GM23338 (cell line): ENCODE data around the gene MBOAT7. TPM values are rescaled to one million over a fixed set of nuclear protein-coding genes. Genes with fewer than 3 reads are reported as not detected.

Experiments used
- ATAC-seq: fragments of 200-7000 bp; cut with Tn5 transposase; 3 replicates; pipeline ENCODE4 v1.9.1; 2020
- DNase-seq: peaks from one replicate; pipeline ENCODE4 v3.0.0-alpha.2; 2015; ENCODE audit warnings: low spot score
- H2AFZ ChIP-seq: fragments of 200-600 bp; sonication (generic); 2 replicates; pipeline ENCODE4 v1.8.0; 2016; ENCODE audit warnings: antibody characterized with exemption, mild to moderate bottlenecking, moderate library complexity
- H3F3A ChIP-seq: fragments of 200-600 bp; sonication (generic); replicated peaks from 2 replicates; pipeline ENCODE4 v1.8.0; 2017; ENCODE audit warnings: antibody characterized with exemption, mixed run types, low read depth
- H3K27ac ChIP-seq: fragments of 200-600 bp; sonication (generic); 2 replicates; pipeline ENCODE4 v1.6.1; 2016; ENCODE audit warnings: low read depth
- H3K27me3 ChIP-seq: fragments of 200-600 bp; sonication (generic); 2 replicates; pipeline ENCODE4 v1.8.0; 2016; ENCODE audit warnings: mild to moderate bottlenecking, mixed run types, moderate library complexity; ENCODE audit not compliant: insufficient read depth
- H3K36me3 ChIP-seq: fragments of 200-600 bp; sonication (generic); 2 replicates; pipeline ENCODE4 v1.8.0; 2016; ENCODE audit warnings: mild to moderate bottlenecking; ENCODE audit not compliant: insufficient read depth
- H3K4me1 ChIP-seq: fragments of 200-600 bp; sonication (generic); 2 replicates; pipeline ENCODE4 v1.8.0; 2016; ENCODE audit warnings: mild to moderate bottlenecking, moderate library complexity; ENCODE audit not compliant: insufficient read depth
- H3K4me2 ChIP-seq: fragments of 200-600 bp; sonication (generic); 2 replicates; pipeline ENCODE4 v1.7.1; 2017; ENCODE audit warnings: mixed run types
- H3K4me3 ChIP-seq: fragments of 200-600 bp; sonication (generic); 2 replicates; pipeline ENCODE4 v1.6.1; 2016; ENCODE audit warnings: mixed run types
- H3K79me2 ChIP-seq: fragments of 200-600 bp; sonication (generic); replicated peaks from 2 replicates; pipeline ENCODE4 v1.8.0; 2017; ENCODE audit warnings: mild to moderate bottlenecking; ENCODE audit not compliant: insufficient read depth
- H3K9me2 ChIP-seq: fragments of 200-600 bp; sonication (generic); 2 replicates; pipeline ENCODE4 v1.8.0; 2017; ENCODE audit not compliant: insufficient read depth
- H4K20me1 ChIP-seq: fragments of 200-600 bp; sonication (generic); replicated peaks from 2 replicates; pipeline ENCODE4 v1.8.0; 2017; ENCODE audit warnings: mild to moderate bottlenecking; ENCODE audit not compliant: insufficient read depth
- H3K27ac Mint-ChIP-seq: 2 replicates; pipeline ENCODE4 v1.8.0; 2020; ENCODE audit warnings: inconsistent platforms, mild to moderate bottlenecking, moderate library complexity, mixed read lengths
- H3K27me3 Mint-ChIP-seq: 3 replicates; pipeline ENCODE4 v1.8.0; 2022; ENCODE audit warnings: low read depth, mild to moderate bottlenecking, moderate library complexity, mixed read lengths, inconsistent platforms; ENCODE audit not compliant: insufficient read depth, poor library complexity
- H3K36me3 Mint-ChIP-seq: 3 replicates; pipeline ENCODE4 v1.8.0; 2021; ENCODE audit warnings: low read depth, mild to moderate bottlenecking, inconsistent platforms, moderate library complexity, mixed read lengths
- H3K4me1 Mint-ChIP-seq: 3 replicates; pipeline ENCODE4 v1.8.0; 2020; ENCODE audit warnings: mild to moderate bottlenecking, inconsistent platforms, mixed read lengths
- H3K4me3 Mint-ChIP-seq: 3 replicates; pipeline ENCODE4 v1.8.0; 2021; ENCODE audit warnings: moderate library complexity, mild to moderate bottlenecking, inconsistent platforms, mixed read lengths
- H3K9me3 Mint-ChIP-seq: 3 replicates; pipeline ENCODE4 v1.8.0; 2020; ENCODE audit warnings: moderate library complexity, mild to moderate bottlenecking, inconsistent platforms, mixed read lengths
- CREB1 ChIP-seq: fragments of 250-450 bp; sonication (Bioruptor Pico); IDR thresholded peaks from 2 replicates; pipeline ENCODE4 v1.5.0; 2020; ENCODE audit warnings: low read depth, mild to moderate bottlenecking, moderate library complexity
- CTCF ChIP-seq, 2 experiments: fragments of 200-600 bp in 1 of 2; sonication (generic) in 1 of 2; conservative IDR thresholded peaks; 2 replicates each; pipeline versions ENCODE4 v1.5.1 to v1.6.1; 2016 to 2017; ENCODE audit warnings: antibody characterized with exemption in 2 of 2, low read depth in 2 of 2, mild to moderate bottlenecking in 2 of 2, moderate library complexity in 1 of 2
- ETS1 ChIP-seq: IDR thresholded peaks from 2 replicates; pipeline ENCODE4 v1.6.1; 2016; ENCODE audit warnings: antibody characterized with exemption
- EZH2 ChIP-seq: fragments of 200-600 bp; sonication (generic); IDR thresholded peaks from one replicate; pipeline ENCODE4 v1.8.0; 2017; ENCODE audit warnings: antibody characterized with exemption, mild to moderate bottlenecking, low read depth; ENCODE audit not compliant: unreplicated experiment
- EZH2phosphoT487 ChIP-seq: fragments of 200-600 bp; sonication (generic); IDR thresholded peaks from one replicate; pipeline ENCODE4 v1.8.1; 2018; ENCODE audit warnings: antibody characterized with exemption; ENCODE audit not compliant: unreplicated experiment
- JUNB ChIP-seq: IDR thresholded peaks from one replicate; pipeline ENCODE4 v1.6.1; 2016; ENCODE audit warnings: antibody characterized with exemption; ENCODE audit not compliant: unreplicated experiment
- NANOG ChIP-seq: IDR thresholded peaks from 2 replicates; pipeline ENCODE4 v1.6.1; 2016; ENCODE audit warnings: antibody characterized with exemption, borderline replicate concordance
- POLR2AphosphoS5 ChIP-seq: IDR thresholded peaks from 2 replicates; pipeline ENCODE4 v1.6.1; 2016; ENCODE audit warnings: antibody characterized with exemption, low read depth
- REST ChIP-seq: IDR thresholded peaks from one replicate; pipeline ENCODE4 v1.6.1; 2018; ENCODE audit warnings: antibody characterized with exemption; ENCODE audit not compliant: unreplicated experiment
- STAT1 ChIP-seq: IDR thresholded peaks from one replicate; pipeline ENCODE4 v1.6.1; 2016; ENCODE audit warnings: antibody characterized with exemption; ENCODE audit not compliant: unreplicated experiment
- ZNF114 ChIP-seq: fragments of 250-450 bp; sonication (Bioruptor Pico); IDR thresholded peaks from 2 replicates; pipeline ENCODE4 v1.5.0; 2020; ENCODE audit warnings: mild to moderate bottlenecking, moderate library complexity
- ZNF331 ChIP-seq: fragments of 250-450 bp; sonication (Bioruptor Pico); IDR thresholded peaks from 2 replicates; pipeline ENCODE4 v1.5.0; 2020; ENCODE audit warnings: low read depth, mild to moderate bottlenecking, moderate library complexity
- ZNF462 ChIP-seq: fragments of 250-450 bp; sonication (Bioruptor Pico); IDR thresholded peaks from 2 replicates; pipeline ENCODE4 v1.5.0; 2020; ENCODE audit warnings: mild to moderate bottlenecking, moderate library complexity
- polyA plus RNA-seq: library from polyadenylated mRNA; unstranded; fragments of >200 nt; fragmentation: Nextera tagmentation; extraction: Ambion mirVana; gene quantifications from 2 replicates; pipeline ENCODE4 v1.2.1, GENCODE V29; 2016
- total RNA-seq: library from RNA; depleted of rRNA; stranded (reverse); fragments of >200 nt; shearing (Covaris generic); gene quantifications from 2 replicates; pipeline ENCODE4 v1.2.3, GENCODE V29; 2014

MBOAT7 gene
- total and polyA plus RNA-seq, 2 experiments from 2014 or later = 77.8 to 184 TPM

- H3K4me1 ChIP-seq = peaks cover 37% of the 10 kb centered on the region
These were observed 17.4 kb upstream of the MBOAT7 start for GRCh38 chr19:54206831-54207177.

More at GRCh38 chr19:54206831-54207177, 17.4 kb upstream of the MBOAT7 start:
- Histone ChIP-seq H3K4me2 (no peak overlapping the region), H3K27ac (peak overlapping the region; percentile 87; the same call in 1 of the 2 replicates), H3K27me3 (no peaks in the 10 kb centered on the region), H3K36me3 (peaks cover 51% of the 10 kb centered on the region), H3K79me2 (peaks cover 52% of the 10 kb centered on the region), H3F3A (peaks cover 68% of the 10 kb centered on the region), H3K9me2 (no peaks in the 10 kb centered on the region), H4K20me1 (peaks cover 62% of the 10 kb centered on the region), H2AFZ (no peak overlapping the region), H3K4me3 (no peak overlapping the region)
- no peak for DNase-seq
- Mint-ChIP-seq H3K36me3 (peaks cover 77% of the 10 kb centered on the region), H3K9me3 (no peaks in the 10 kb centered on the region; the same call in 2 of the 3 replicates), H3K27me3 (peaks cover 66% of the 10 kb centered on the region), H3K4me1 (peaks cover 57% of the 10 kb centered on the region), H3K4me3 (no peak overlapping the region), H3K27ac (0 out of 2 replicates have a peak overlapping the region, but pooled peaks have one; percentile 52)
- ATAC-seq = no peak
- TF ChIP-seq EZH2 (no peak), ZNF462 (no peak), REST (no peak), ETS1 (no peak), ZNF114 (no peak), CTCF (conservative IDR thresholded peaks at IDR 0.05; ENCODE audit: low read depth in 2 of 2) (no peak), JUNB (no peak), ZNF331 (CRISPR knock-in tag) (no peak), STAT1 (no peak), EZH2phosphoT487 (no peak), NANOG (no peak), POLR2AphosphoS5 (no peak), CREB1 (CRISPR knock-in tag) (no peak)
